NCI-H146 treated with DMSO at 0.1 percent for 48 hours (cell line): ENCODE measurements around the gene SLC26A1.

ENCODE experiments used
- DNase-seq: peaks from one replicate; lab custom pipeline; 2025; ENCODE audit not compliant: unreplicated experiment; lab: John Stamatoyannopoulos, UW

The SLC26A1 gene

DNA sequence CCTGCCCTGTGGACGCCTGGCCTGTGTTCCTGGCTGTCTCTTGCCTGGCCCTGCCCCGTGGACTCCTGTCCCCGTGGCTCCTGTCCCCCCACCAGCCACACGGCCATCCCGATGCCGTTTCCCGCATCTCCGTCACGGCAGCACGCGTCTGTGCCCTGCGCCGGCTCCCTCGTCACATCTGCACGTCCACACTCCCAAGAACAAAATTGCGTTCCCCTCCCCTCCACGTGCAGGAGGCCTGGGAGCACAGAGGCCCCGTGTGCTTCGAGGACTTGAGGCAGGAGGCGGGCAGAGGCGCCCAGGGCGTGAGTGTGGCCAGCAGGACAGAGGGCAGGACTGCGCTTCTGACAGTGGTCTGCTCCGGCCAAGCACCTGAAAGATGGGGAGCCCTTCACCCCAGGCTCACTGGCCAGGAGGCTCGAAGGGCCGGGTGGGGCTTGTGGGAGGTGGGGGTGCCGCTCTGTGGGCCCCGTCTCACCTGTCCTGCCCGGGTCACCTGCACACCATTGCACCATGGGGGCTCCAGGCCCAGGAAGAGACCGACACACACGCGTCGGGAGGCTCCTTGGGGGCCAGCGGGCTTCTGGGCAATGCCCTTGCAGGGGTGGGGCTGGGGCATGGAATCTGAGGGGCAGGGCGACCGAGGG lies 35.5 kb upstream of the SLC26A1 start:
- DNase-seq = no peak

DNA sequence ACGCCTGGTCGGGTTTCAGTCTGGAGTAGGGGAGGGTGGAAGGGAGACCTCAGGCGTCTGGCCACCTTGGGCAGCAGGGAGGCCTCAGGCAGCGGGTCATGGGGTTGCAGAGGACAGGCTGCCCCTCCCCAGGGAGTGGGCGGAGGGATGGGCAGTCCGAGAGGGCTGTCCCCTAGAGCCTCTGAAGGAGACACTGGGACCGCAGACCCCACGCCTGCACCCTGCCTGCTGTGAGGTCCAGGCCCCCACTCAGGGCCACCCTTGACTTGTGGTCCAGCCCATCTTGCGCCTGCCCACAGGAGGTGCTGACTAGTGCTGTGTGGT lies 34.7 kb upstream of the SLC26A1 start:
- no peak for DNase-seq

DNA sequence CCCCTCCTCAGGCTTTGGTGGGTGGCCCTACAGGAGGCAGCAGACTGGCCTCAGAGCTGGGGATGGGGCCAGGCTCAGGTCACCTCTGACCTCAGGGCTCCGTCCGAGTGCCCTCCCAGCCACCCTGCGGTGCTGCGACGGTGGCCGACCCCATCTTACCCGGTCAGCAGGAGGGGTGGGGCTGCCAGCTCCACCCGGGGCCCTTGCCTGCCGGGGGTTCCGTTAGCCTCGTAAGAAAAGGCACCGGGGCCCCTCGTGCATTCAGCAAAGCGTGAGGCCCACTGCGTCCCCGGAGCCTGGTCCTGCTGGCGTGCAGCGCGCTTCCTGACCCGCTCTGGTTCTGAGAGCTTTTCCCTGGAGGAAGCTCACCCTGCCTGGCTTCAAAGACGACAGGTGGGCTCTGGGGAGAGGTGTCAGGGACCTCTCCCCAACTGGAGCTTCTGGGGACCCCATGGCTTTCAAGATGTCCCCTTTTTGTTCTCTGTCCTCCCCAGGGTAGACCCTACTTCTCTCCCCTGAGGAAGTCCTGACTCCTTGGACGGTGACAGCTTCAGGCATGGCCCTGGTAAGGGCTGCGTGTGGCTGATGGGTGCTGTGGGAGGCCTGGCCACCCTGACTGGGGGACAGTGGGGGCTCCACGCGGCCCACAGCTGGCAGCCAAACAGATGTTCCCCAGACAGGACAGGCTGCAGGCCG lies 34.2 kb upstream of the SLC26A1 start:
- DNase-seq = no peak

DNA sequence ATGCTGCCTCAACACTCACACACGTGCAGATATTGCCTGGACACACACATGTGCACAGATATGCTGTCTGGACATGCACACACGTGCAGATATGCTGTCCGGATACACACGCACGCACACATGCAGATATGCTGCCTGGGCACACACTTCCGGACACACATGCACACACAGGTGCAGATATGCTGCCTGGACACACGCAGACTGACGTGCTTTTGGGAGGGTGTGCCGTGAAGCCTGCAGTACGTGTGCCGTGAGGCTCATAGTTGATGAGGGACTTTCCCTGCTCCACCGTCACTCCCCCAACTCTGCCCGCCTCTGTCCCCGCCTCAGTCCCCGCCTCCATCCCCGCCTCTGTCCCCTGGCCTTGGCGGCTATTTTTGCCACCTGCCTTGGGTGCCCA lies 32.9 kb upstream of the SLC26A1 start:
- no peak for DNase-seq

DNA sequence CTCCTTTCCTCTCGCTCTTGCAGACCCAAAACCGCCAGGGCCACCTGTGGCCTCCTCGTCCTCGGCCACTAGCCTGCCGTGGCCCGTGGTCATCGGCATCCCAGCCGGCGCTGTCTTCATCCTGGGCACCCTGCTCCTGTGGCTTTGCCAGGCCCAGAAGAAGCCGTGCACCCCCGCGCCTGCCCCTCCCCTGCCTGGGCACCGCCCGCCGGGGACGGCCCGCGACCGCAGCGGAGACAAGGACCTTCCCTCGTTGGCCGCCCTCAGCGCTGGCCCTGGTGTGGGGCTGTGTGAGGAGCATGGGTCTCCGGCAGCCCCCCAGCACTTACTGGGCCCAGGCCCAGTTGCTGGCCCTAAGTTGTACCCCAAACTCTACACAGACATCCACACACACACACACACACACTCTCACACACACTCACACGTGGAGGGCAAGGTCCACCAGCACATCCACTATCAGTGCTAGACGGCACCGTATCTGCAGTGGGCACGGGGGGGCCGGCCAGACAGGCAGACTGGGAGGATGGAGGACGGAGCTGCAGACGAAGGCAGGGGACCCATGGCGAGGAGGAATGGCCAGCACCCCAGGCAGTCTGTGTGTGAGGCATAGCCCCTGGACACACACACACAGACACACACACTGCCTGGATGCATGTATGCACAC lies 31.8 kb upstream of the SLC26A1 start:
- DNase-seq = no peak

DNA sequence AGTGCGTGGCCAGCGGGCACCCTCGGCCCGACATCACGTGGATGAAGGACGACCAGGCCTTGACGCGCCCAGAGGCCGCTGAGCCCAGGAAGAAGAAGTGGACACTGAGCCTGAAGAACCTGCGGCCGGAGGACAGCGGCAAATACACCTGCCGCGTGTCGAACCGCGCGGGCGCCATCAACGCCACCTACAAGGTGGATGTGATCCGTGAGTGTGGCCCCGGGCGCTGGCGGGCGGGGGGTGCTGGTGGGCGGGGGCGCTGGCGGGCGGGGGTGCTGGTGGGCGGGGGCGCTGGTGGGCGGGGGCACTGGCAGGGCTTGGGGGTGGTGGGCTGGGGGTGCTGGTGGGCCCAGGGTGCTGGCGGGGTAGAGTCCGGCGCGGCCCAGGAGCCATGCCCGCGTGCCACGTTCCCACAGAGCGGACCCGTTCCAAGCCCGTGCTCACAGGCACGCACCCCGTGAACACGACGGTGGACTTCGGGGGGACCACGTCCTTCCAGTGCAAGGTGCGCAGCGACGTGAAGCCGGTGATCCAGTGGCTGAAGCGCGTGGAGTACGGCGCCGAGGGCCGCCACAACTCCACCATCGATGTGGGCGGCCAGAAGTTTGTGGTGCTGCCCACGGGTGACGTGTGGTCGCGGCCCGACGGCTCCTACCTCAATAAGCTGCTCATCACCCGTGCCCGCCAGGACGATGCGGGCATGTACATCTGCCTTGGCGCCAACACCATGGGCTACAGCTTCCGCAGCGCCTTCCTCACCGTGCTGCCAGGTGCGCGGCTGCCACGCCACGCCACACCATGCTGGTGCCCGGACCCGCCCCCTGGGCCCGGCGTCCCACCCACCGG lies 30.9 kb upstream of the SLC26A1 start:
- DNase-seq = no peak

DNA sequence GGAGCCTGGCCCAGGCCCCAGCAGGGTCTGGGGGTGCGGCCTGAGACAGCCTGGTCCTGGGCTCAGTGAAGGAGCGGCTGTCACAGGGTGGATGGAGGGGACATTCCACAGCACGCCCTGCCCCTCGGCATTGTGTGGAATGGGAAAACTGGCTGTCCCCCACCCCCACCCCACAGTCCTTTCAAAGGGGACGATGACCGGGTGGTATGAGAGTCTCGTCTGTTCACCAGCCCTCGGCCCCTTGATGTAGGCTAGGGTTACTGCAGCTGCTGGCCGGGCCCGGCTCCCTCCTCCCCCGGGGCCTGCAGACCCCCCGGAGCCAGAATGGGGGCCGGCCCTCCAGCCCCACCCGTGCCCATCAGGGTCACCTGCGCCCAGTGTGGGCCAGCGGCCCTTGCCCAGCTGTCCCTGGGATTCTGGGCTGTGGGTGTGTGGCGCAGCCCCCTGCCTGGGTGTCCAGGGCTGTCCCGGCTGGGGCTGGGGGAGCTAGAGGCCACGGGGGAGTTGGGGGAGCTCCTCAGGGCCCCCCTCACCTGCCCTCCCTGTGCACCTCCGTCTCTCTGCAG lies 30.0 kb upstream of the SLC26A1 start:
- no peak for DNase-seq

DNA sequence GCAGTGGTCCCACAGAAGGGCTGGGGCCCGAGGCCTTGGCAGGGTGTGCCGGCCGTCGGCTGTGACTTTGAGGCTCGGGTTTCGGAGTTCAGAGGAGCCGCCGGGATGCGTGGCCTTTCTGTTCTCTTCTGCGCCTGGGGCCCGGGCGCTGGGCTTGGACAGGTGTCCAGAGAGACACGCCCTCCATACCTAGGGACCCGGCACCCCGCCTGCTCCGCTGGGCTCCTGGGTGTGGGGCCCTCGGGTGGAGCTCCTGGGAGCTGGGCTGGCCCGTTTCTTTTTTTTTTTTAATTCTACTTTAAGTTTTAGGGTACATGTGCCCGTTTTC lies 29.5 kb upstream of the SLC26A1 start:
- no peak for DNase-seq

DNA sequence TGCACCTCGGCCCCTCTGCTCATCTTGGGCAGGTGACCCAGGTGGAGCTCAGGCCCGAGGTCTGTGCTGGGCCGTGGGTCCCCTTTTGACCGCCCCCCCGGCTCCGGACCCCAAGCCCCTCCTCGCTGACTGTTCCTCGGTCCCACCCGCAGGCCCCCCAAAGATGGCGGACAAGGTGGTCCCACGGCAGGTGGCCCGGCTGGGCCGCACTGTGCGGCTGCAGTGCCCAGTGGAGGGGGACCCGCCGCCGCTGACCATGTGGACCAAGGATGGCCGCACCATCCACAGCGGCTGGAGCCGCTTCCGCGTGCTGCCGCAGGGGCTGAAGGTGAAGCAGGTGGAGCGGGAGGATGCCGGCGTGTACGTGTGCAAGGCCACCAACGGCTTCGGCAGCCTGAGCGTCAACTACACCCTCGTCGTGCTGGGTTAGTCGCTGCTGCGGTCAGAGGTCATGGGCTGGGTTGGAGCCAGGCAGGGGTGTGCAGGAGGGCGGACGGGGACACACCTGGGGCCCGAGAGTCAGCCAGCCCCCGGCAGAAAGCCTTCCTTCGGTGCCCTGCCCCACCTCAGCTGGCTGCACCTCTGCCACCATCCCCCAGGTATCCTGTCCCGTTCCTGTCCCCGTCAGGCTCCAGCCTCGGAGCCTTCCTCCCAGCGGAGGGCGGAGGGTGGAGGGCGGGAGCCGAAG lies 29.0 kb upstream of the SLC26A1 start:
- DNase-seq = no peak

DNA sequence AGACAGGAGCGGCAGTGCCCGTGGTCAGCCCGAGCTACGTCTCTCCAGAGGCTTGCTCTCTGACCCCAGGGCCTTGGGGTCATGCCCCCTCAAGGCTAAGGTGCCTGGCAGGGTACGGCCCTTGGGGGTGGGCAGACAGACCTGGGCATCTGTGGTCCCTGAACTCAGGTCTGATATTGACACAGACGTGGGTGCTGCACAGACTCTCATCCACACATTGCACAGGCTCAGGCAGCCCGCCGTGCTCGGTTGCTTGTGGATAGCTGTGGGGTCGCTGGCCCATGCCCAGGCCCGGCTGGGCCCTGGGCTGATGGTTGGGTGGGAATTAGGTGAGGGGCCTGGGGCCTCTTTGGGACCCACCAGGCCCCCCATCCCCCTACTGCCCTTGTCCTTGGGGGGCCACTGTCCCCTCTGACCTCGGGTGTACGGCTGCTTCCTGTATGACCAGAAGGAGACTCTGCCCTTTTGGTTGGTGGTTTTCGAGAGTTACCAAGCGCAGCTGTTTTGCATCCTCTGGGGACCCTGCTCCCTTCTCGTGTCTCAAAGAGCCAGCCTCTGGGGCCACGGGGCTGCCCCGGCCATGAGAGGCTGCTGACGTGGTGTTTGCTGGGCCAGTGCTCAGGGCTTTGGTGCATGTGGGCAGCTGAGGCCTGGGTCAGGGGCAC lies 28.3 kb upstream of the SLC26A1 start:
- no peak for DNase-seq

DNA sequence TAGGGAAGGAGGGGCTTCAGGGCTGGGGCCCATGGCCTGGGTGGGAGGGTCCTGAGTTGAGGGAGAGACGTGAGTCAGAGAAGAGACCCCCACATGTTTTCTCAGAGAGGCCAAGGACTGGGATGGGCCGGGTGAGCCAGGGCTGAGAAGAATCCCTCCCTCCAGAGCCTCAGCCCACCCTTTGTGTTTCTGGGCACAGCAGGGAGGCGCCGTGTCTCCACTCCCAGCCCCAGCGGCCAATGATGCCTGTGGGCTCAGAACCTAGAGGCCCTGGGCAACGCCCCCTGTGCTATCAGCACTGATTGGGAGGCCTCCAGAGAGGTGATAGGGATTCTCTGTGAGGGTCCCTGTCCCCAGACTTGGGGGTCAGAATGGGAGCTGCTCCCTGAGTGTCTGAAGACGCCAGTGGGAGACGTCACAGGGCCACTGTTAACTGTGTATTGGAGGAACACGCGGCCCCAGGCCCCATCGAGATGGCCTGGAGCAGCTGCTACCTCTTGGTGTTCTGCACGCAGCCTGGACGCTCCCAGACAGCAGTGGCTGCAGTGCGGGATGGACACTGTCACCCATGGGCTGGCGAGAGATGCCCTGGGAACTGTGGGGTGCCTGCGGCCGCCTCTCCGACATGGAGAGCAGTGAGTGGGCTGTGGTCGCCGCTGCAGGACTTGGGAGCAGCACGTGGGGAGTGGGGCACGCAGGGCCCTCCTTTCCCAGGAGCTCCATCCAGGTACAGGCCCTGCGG lies 26.7 kb upstream of the SLC26A1 start:
- no peak for DNase-seq

DNA sequence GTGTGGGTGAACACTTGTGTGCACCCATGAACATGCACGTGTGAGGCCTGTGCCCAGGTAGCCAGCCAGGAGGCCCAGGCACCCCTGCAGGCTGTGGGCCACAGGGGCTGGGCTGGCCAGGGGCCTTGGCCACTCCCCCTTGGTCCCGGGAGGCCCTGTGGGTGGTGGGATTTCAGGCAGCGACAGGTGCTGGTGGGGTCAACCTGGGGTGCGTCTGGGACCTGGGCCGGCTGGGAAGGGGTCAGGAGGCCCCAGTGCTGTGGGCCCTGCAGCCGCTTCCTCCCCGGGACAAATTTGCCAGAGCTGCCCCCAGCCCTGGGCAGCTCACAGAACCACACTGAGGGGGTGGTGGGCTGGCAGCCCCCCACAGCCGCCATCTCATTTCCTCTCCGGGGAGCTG lies 26.1 kb upstream of the SLC26A1 start:
- DNase-seq = no peak

DNA sequence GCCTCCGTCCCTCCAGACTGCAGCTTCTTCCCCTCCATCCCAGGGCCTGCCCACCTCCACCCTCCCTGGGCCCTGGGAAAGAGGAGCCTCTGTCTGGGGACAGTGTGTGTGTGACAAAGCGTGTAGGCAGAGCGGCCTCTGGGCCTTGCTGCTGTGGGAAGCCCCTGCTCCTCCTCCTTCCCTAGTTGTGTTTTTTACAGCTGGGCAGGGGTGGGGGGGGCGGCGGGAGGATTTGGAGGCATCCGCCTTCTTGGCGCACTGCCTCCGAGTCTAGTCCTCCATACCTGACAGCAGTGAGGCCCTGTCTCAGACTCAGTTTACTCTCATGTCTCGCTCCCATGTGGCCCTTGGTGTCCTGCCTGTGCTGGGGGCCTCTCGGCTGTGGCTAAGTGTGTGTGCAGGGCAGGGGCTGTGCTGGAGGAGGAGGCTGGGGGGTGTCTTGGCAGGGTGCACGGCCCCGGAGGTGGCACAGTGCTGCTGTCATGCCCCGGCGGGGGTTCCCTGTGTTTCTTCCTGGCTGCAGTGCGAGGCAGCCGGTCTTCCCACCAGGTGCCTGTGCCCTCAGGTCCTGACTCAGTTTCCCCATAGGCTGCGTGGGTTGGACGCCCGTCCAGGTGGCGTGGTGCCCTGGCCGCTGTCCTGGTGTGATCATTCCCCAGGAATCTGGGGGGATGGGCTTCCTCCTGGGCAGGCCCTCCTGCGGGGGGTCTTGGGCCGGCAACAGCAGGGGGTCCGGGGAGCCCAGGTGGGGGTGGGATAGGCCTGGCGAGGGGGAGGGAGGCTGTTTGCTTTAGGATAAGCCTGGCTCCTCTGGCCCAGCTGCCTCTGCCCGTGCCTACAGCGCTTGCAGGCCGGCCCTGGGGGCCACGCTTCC lies 25.2 kb upstream of the SLC26A1 start:
- no peak for DNase-seq

DNA sequence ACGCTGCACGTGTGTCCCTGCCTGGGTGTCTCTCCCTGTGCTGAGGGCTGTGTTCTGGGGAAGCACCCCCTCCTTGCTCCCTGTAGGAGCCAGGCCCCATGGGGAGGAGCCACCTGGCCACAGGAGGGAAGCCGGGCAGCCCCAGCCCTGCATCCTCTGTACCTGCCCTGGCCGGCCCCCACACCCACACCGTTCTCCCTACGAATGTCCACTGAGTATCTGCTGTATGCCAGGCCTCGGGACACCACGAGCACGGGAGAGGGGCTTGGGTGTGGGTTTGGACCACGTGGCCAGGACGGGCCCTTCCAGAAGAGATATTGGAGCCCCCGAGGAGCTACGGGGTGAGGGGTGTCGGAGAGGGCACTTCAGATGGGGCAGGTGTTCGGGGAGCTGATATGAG lies 24.5 kb upstream of the SLC26A1 start:
- no peak for DNase-seq

DNA sequence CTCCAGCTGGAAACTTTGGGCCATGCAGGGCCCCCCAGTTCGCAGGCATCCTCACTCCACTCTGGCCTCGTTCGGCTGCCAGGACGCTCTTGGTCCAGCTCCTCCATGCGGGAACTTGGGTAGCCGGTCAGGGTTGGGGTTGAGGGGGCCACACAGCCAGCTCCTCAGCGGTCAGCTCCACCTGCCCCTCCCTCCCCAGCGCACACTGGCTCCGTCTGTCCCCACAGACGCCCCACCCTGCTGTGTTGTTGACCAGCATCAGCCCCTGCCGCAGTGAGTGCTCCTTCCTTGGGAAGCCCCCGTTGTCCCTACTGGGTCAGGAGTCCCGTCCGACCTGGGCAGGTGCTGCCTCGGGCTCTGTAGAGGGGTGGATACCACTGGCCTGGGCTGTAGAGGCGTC lies 24.0 kb upstream of the SLC26A1 start:
- no peak for DNase-seq

DNA sequence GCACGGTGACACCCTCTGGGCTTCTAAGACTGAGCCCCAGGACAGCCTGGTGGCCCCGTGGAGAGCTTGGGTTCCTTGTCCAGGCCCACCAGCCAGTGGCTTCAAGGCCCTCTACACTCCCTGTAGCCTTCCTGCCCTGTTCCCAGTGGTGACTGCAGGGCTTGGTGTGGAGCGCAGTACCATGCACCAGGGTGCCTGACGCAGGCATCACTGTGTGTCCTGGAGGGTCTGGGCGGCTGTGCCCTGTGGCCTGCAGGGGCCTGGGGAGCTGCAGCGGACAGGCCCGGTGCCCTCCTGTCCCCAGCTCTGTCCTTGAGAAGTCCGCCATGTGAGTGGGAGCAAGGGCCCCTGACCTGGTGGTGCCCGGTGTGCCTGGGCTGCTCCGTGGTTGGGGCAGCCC lies 22.5 kb upstream of the SLC26A1 start:
- DNase-seq = no peak

DNA sequence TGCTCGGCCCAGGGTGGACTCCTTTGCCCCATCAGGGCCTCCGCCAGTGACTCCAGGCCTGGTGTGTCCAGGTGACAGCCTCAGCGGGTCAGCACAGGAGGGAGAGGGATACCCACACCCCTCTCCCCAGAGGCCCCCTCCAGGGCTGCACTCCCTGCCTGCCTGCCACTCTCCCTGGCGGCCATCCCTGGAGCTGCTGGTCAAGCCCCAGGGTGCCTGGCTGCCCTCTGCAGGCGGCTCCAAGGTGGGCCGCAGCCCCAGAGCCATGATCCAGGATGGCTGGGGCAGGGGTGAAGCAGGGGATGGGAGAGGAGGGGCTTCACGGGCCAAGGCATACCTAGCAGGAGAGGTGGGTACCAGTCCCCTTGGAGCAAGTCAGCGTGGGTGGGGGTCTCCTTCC lies 22.0 kb upstream of the SLC26A1 start:
- DNase-seq = no peak

DNA sequence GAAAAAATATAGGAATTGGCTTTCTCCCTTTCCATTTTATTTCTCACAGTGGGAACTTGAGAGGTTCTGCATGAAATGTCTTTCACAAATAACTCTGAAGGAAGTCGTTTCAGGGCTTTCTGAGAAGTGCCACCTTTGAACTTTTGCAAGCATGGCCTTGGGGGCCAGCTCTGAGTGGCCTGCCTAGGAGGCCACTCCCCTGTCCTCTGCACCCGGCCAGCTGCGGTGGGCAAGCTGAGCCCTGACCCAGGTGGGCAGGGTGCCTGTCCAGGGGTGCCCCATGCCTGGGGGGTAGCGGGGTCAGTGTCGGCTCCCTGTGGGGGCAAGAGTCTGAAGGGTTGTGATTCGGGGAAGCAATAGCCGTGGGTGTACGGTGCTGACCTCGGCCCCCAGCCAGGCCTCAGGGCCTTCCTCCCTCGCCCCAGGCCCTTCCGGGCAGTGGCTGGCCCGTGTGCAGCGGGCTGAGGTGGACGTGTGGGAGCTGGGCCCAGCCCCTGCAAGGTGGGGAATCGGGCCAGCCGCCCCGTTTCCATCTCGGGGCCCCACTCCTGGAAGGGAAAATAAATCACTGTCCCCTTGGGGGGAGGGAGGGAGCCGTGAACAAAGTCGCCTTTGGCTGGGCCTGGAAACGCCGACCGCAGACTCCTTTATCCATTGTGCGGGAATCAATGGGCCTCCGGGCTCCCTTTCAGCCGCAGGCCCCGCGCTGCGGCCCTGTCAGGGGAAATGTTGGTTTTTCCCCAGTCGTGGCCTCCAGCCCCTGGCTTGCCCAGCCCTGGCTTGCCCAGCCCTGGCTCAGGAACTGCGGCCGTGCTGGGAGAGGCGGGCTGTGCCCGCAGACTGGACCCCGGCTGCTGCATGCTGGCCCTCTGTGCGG lies 21.3 kb upstream of the SLC26A1 start:
- DNase-seq = no peak
